Hepatocyte (in vitro differentiated cells): ENCODE results near the gene RAB19. TPM values are rescaled to one million over a fixed set of nuclear protein-coding genes. Genes with fewer than 3 reads are reported as not detected.
A peak's percentile ranks its signal among the peaks of the same experiment; 100 is the strongest.

Experiments used
- DNase-seq: peaks from one replicate; pipeline ENCODE4 v3.0.0-alpha.2; 2016; ENCODE audit warnings: low spot score
- H2AFZ ChIP-seq: fragments of 200-600 bp; sonication (generic); 2 replicates; pipeline ENCODE4 v1.6.0; 2016; ENCODE audit warnings: antibody characterized with exemption, mild to moderate bottlenecking
- H3K27ac ChIP-seq: fragments of 200-600 bp; sonication (generic); 2 replicates; pipeline ENCODE4 v1.5.1; 2016; ENCODE audit warnings: mild to moderate bottlenecking
- H3K27me3 ChIP-seq: fragments of 200-600 bp; sonication (generic); 2 replicates; pipeline ENCODE4 v1.6.1; 2016
- H3K36me3 ChIP-seq: fragments of 200-600 bp; sonication (generic); replicated peaks from 2 replicates; pipeline ENCODE4 v1.5.1; 2016; ENCODE audit warnings: low read depth; ENCODE audit not compliant: insufficient read depth
- H3K4me1 ChIP-seq: fragments of 200-600 bp; sonication (generic); 2 replicates; pipeline ENCODE4 v1.5.1; 2016; ENCODE audit warnings: mild to moderate bottlenecking, moderate library complexity; ENCODE audit not compliant: insufficient read depth
- H3K4me2 ChIP-seq: fragments of 200-600 bp; sonication (generic); 2 replicates; pipeline ENCODE4 v1.6.0; 2016
- H3K4me3 ChIP-seq: fragments of 200-600 bp; sonication (generic); 2 replicates; pipeline ENCODE4 v1.5.1; 2016; ENCODE audit warnings: mild to moderate bottlenecking
- H3K79me2 ChIP-seq: fragments of 200-600 bp; sonication (generic); 2 replicates; pipeline ENCODE4 v1.6.0; 2017; ENCODE audit warnings: mild to moderate bottlenecking
- H3K9me2 ChIP-seq: fragments of 200-600 bp; sonication (generic); replicated peaks from 2 replicates; pipeline ENCODE4 v1.6.0; 2017; ENCODE audit warnings: mild to moderate bottlenecking; ENCODE audit not compliant: insufficient read depth
- H3K9me3 ChIP-seq: fragments of 200-600 bp; sonication (generic); 2 replicates; pipeline ENCODE4 v1.5.1; 2016; ENCODE audit warnings: low read depth, mild to moderate bottlenecking
- H4K20me1 ChIP-seq: fragments of 200-600 bp; sonication (generic); 2 replicates; pipeline ENCODE4 v1.6.0; 2016; ENCODE audit warnings: mild to moderate bottlenecking; ENCODE audit not compliant: insufficient read depth, poor library complexity, severe bottlenecking
- EZH2 ChIP-seq: fragments of 200-600 bp; sonication (generic); IDR thresholded peaks from 2 replicates; pipeline ENCODE4 v1.6.1; 2016; ENCODE audit warnings: antibody characterized with exemption, mild to moderate bottlenecking, borderline replicate concordance
- EZH2phosphoT487 ChIP-seq: fragments of 200-600 bp; sonication (generic); IDR thresholded peaks from one replicate; pipeline ENCODE4 v1.6.1; 2018; ENCODE audit warnings: antibody characterized with exemption, mild to moderate bottlenecking, low read depth, moderate library complexity; ENCODE audit not compliant: unreplicated experiment, severe bottlenecking
- WGBS: methylation state at CpG from one replicate; pipeline ENCODE4 v1.1.6; 2016; ENCODE audit warnings: low lambda C conversion rate; ENCODE audit errors: missing lambda C conversion rate; 5-methylcytosine and 5-hydroxymethylcytosine counted together
- polyA plus RNA-seq: library from polyadenylated mRNA; unstranded; fragments of >200 nt; fragmentation: Nextera tagmentation; extraction: Ambion mirVana; gene quantifications from 2 replicates; pipeline ENCODE4 v1.2.1, GENCODE V29; 2016
- total RNA-seq: library from RNA; depleted of rRNA; stranded (reverse); fragments of >200 nt; gene quantifications from 2 replicates; pipeline ENCODE4 v1.2.3, GENCODE V29; 2014
- TF ChIP-seq, protein P1 (sequence below): fragments of 200-600 bp; sonication (generic); IDR thresholded peaks from 2 replicates; pipeline ENCODE4 v1.5.1; 2016; ENCODE audit warnings: antibody characterized with exemption, mild to moderate bottlenecking; ENCODE audit not compliant: poor library complexity

Gene RAB19
- total and polyA plus RNA-seq, 2 experiments from 2014 or later, result 1.3 to 4.2 TPM

DNA sequence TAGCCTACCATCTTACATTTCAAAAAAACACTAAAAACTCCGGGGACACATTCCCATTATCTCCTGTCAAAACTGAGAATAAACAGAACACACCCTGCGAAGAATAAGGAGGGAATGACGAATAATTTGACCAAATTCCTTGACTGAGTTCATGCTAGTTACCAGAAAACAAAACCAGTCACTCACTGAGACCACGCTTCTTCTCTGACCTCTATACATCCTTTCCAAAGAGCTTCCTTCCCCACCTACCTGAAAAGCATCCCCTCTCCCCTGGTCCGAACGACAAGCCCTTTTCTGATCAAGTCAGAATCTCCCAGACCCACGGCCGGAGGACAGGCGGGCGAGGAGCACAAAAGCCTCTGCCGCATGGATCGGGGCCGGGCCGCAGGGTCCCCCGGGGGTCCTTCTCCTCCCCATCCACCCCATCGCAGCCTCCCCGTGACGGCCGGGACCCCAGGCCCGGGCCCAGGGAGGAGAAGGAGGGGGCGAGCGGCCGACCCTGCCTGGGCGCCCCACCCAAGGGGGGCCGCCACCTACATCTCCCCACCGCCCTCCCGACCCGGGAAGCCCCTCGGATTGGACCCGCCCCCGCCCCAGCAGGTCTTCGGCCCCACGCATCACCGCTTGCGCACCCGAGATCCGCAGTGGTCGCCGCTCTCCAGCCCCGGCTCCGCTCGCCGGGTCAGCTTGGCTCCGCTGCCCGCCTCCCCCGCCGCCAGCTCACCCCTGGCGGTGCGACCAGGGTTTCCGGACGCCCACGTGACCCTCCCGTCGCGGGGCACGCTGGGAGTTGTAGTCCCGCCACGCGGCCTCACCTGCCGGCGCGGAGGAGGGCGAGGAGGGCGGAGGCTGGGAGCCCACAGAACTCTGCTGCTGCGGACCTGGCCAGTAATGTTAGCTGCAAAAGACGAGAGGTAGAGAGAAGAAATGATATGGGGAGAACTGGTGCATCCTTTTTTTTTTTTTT lies 5.8 kb upstream of the RAB19 start, which contains the start of gene SLC37A3:
TSS of gene SLC37A3 (minus strand) at position 747 of the 967 bp plus-strand sequence. CDS start 16,004 bp downstream, outside the sequence.
- DNase-seq, result peak; percentile 95
- Histone ChIP-seq H3K4me2 (peak within 1 kb of the TSS; percentile 70), H4K20me1 (peaks cover 34% of the 10 kb centered on the region), H3K27ac (peak within 1 kb of the TSS; percentile 91), H3K27me3 (no peaks in the 10 kb centered on the region), H3K9me3 (no peaks in the 10 kb centered on the region), H3K9me2 (no peaks in the 10 kb centered on the region), H2AFZ (peak within 1 kb of the TSS; percentile 37), H3K4me3 (peak within 1 kb of the TSS; percentile 55), H3K4me1 (peaks cover 6% of the 10 kb centered on the region), H3K36me3 (no peaks in the 10 kb centered on the region), H3K79me2 (peaks cover 44% of the 10 kb centered on the region)
- no peak for TF ChIP-seq EZH2phosphoT487
- TF ChIP-seq, protein P1, sequence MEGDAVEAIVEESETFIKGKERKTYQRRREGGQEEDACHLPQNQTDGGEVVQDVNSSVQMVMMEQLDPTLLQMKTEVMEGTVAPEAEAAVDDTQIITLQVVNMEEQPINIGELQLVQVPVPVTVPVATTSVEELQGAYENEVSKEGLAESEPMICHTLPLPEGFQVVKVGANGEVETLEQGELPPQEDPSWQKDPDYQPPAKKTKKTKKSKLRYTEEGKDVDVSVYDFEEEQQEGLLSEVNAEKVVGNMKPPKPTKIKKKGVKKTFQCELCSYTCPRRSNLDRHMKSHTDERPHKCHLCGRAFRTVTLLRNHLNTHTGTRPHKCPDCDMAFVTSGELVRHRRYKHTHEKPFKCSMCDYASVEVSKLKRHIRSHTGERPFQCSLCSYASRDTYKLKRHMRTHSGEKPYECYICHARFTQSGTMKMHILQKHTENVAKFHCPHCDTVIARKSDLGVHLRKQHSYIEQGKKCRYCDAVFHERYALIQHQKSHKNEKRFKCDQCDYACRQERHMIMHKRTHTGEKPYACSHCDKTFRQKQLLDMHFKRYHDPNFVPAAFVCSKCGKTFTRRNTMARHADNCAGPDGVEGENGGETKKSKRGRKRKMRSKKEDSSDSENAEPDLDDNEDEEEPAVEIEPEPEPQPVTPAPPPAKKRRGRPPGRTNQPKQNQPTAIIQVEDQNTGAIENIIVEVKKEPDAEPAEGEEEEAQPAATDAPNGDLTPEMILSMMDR, result no peak
- TF ChIP-seq EZH2, result no peak
- WGBS, result under 1% methylated on average over 32 of the region's 66 CpGs

DNA sequence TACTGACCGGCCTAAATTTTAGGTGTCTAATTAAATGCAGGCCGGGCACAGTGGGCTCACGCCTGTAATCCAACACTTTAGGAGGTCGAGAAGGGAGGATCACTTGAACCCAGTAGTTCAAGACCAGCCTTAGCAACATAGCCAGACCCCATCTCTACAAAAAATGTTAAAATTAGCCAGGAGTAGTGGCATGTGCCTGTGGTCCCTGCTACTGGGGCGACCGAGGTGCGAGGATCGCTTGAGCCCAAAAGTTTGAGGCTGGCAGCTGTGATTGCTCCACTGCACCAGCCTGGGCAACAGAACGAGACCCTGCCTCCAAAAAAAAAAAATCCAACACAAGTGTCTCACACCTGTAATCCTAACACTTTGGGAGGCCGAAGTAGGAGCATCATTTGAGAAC lies 5.0 kb upstream of the RAB19 start:
- H3K79me2 ChIP-seq, result peaks cover 37% of the 10 kb centered on the region
- H3K36me3 ChIP-seq, result no peaks in the 10 kb centered on the region
- peak overlapping the region; percentile 70 for H3K4me2 ChIP-seq
- DNase-seq, result no peak
- no peaks in the 10 kb centered on the region for H3K9me3 ChIP-seq
- H3K4me1 ChIP-seq, result peaks cover 6% of the 10 kb centered on the region
- peaks cover 26% of the 10 kb centered on the region for H4K20me1 ChIP-seq
- H3K27me3 ChIP-seq, result no peaks in the 10 kb centered on the region
- no peaks in the 10 kb centered on the region for H3K9me2 ChIP-seq
- TF ChIP-seq EZH2phosphoT487 (no peak), EZH2 (no peak)
- TF ChIP-seq, protein P1, result no peak
- 87% methylated on average over 10 of the region's 10 CpGs for WGBS
- no peak overlapping the region for H3K4me3 ChIP-seq
- no peak overlapping the region for H3K27ac ChIP-seq
- H2AFZ ChIP-seq, result no peak overlapping the region

DNA sequence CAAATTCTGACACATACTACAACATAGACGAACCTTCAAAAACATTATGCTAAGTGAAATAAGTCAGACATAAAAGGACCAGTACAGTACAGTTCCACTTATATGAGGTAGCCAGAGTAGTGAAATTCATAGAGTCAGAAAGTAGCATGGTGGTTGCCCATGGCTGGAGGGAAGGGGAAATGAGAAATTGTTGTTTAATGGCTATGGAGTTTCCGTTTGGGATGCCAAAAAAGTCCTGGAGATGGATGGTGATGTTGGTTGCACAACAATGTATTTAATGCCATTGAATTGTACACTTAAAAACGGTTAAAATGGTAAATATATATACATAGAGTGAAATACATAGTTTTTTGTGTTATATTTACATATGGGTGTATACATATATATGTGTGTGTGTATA lies 3.5 kb upstream of the RAB19 start:
- DNase-seq, result no peak
- Histone ChIP-seq H3K4me3 (no peak overlapping the region), H3K79me2 (peaks cover 21% of the 10 kb centered on the region), H4K20me1 (peaks cover 14% of the 10 kb centered on the region), H3K4me2 (no peak overlapping the region), H3K36me3 (no peaks in the 10 kb centered on the region), H3K9me3 (no peaks in the 10 kb centered on the region), H2AFZ (no peak overlapping the region), H3K4me1 (peaks cover 6% of the 10 kb centered on the region), H3K27me3 (no peaks in the 10 kb centered on the region), H3K27ac (no peak overlapping the region), H3K9me2 (no peaks in the 10 kb centered on the region)
- 85% methylated on average over 3 of the region's 3 CpGs for WGBS
- TF ChIP-seq, protein P1, result no peak
- TF ChIP-seq EZH2phosphoT487, result no peak
- TF ChIP-seq EZH2, result no peak
